Keratinocyte (primary cell): ENCODE data around the gene WASHC2C.
"Not testable (repeated sequence)": the region's sequence is repeated elsewhere in the genome, so short reads cannot be mapped to it uniquely, and the experiment has no call there.

Source experiments
- EZH2 ChIP-seq: IDR thresholded peaks from one replicate; pipeline ENCODE4 v1.6.1; 2012; ENCODE audit warnings: inconsistent platforms, mild to moderate bottlenecking, low read length, moderate library complexity
- TF ChIP-seq, protein P1 (sequence below), 3 experiments: IDR thresholded peaks in 1 of 3; conservative IDR thresholded peaks in 1 of 3; optimal IDR thresholded peaks in 1 of 3; 2 replicates in 2 of 3; 3 replicates in 1 of 3; pipeline versions ENCODE3 to v1.5.1; 2011; ENCODE audit warnings: low read length in 3 of 3, mild to moderate bottlenecking in 3 of 3, moderate library complexity in 2 of 3, control low read depth in 1 of 3, inconsistent platforms in 1 of 3; ENCODE audit not compliant: insufficient read depth in 2 of 3; ENCODE audit errors: extremely low read depth in 1 of 3

DNA sequence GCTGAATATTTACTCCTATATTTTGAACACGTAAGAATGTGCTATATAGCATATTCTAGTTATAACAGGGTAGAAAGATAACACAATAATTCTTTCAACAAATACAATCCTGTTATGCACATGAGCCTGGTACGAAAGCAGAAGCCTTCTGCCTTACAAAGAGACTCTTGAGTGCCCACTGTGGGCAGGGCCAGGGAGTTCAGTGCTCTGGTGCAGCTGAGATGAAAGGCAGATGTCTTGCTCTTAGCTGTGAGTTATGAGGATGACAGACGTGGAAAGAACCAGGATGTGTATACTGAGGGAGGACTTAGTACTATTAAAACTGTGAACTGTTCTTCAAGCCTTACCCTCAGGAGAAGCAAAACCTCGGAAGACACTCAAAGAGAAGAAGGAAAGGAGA lies 24.1 kb downstream of the WASHC2C start:
- TF ChIP-seq, protein P1, sequence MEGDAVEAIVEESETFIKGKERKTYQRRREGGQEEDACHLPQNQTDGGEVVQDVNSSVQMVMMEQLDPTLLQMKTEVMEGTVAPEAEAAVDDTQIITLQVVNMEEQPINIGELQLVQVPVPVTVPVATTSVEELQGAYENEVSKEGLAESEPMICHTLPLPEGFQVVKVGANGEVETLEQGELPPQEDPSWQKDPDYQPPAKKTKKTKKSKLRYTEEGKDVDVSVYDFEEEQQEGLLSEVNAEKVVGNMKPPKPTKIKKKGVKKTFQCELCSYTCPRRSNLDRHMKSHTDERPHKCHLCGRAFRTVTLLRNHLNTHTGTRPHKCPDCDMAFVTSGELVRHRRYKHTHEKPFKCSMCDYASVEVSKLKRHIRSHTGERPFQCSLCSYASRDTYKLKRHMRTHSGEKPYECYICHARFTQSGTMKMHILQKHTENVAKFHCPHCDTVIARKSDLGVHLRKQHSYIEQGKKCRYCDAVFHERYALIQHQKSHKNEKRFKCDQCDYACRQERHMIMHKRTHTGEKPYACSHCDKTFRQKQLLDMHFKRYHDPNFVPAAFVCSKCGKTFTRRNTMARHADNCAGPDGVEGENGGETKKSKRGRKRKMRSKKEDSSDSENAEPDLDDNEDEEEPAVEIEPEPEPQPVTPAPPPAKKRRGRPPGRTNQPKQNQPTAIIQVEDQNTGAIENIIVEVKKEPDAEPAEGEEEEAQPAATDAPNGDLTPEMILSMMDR (optimal IDR thresholded peaks at IDR 0.05 in 1 of 3, IDR thresholded peaks at IDR 0.05 in 1 of 3, conservative IDR thresholded peaks at IDR 0.05 in 1 of 3; ENCODE audit: extremely low read depth in 1 of 3, insufficient read depth in 2 of 3, low read length in 3 of 3): not testable (repeated sequence)
- not testable (repeated sequence) for TF ChIP-seq EZH2
